ENCODE data around the gene ATP13A2.

ATP13A2 gene

GRCh38 chr1:17002524-17002902, 9.2 kb downstream of the ATP13A2 start:
- no peak for DNase-seq

GRCh38 chr1:17001760-17002523, 9.8 kb downstream of the ATP13A2 start:
- DNase-seq, result no peak

- no peak for DNase-seq
Observed at GRCh38 chr1:16999863-17000262, 11.9 kb downstream of the ATP13A2 start.

- no peak for DNase-seq
Observed at GRCh38 chr1:16998589-16998988, 13.1 kb downstream of the ATP13A2 start.

- DNase-seq, result no peak
Observed at GRCh38 chr1:16996845-16997244, 14.9 kb downstream of the ATP13A2 start.

GRCh38 chr1:16993521-16994038, 18.1 kb downstream of the ATP13A2 start:
- DNase-seq, result no peak

- DNase-seq, result no peak
Observed at GRCh38 chr1:16992675-16993074, 19.1 kb downstream of the ATP13A2 start.

- DNase-seq, result no peak
Observed at GRCh38 chr1:16992102-16992501, 19.6 kb downstream of the ATP13A2 start.

GRCh38 chr1:16991571-16991970, 20.2 kb downstream of the ATP13A2 start:
- no peak for DNase-seq

GRCh38 chr1:16989676-16990391, 21.9 kb downstream of the ATP13A2 start:
- no peak for DNase-seq

GRCh38 chr1:16988210-16988609, 23.5 kb downstream of the ATP13A2 start:
- DNase-seq, result no peak

GRCh38 chr1:16986962-16987361, 24.8 kb downstream of the ATP13A2 start:
- no peak for DNase-seq

- DNase-seq, result no peak
Observed at GRCh38 chr1:16986560-16986959, 25.2 kb downstream of the ATP13A2 start.

- DNase-seq, result no peak
Observed at GRCh38 chr1:16986113-16986512, 25.6 kb downstream of the ATP13A2 start.

GRCh38 chr1:16984717-16985116, 27.0 kb downstream of the ATP13A2 start:
- no peak for DNase-seq

GRCh38 chr1:16983649-16984048, 28.1 kb downstream of the ATP13A2 start:
- no peak for DNase-seq

GRCh38 chr1:16982902-16983301, 28.8 kb downstream of the ATP13A2 start:
- DNase-seq, result no peak

- no peak for DNase-seq
Observed at GRCh38 chr1:16981269-16981849, 30.4 kb downstream of the ATP13A2 start.

GRCh38 chr1:16980473-16981268, 31.1 kb downstream of the ATP13A2 start, which contains the start of gene MFAP2:
TSS of gene MFAP2 (minus strand) at chr1:16980620. CDS start at chr1:16978273, 2,347 bp downstream.
- no peak for DNase-seq

- DNase-seq, result no peak
Observed at GRCh38 chr1:16979475-16980327, 32.0 kb downstream of the ATP13A2 start.

GRCh38 chr1:16978567-16979474, 32.9 kb downstream of the ATP13A2 start:
- DNase-seq, result no peak
